HG02938 (cell line): ENCODE data around the gene MLLT3.
A peak's percentile ranks its signal among the peaks of the same experiment; 100 is the strongest.

Experiments
- ATAC-seq: cut with Tn5 transposase; IDR thresholded peaks from one replicate; pipeline ENCODE4 v1.9.1; 2021; ENCODE audit warnings: mild to moderate bottlenecking, moderate library complexity; ENCODE audit not compliant: unreplicated experiment

MLLT3 gene

GRCh38 chr9:20395651-20396050 is 226.6 kb downstream of the MLLT3 start:
- ATAC-seq, result no peak

DNA sequence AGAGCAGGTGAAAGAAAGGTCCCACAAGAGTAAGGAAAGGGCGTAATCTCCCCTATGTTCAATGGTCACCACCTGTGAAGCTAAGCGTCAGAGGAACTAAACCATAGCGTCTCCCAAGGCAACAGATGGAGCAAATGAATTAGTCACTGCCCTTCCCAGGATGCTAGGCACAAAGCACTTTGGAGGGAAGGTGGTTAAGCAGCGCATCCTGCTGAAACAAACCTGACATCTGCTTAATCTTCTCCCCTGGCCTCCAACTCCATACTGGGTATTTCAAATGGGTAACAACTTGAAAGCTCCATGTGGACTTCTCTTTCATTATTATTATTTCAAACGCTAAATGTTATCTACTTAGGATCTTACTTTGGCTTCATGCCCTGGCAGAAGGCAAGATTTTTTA is 227.3 kb downstream of the MLLT3 start:
- no peak for ATAC-seq

DNA sequence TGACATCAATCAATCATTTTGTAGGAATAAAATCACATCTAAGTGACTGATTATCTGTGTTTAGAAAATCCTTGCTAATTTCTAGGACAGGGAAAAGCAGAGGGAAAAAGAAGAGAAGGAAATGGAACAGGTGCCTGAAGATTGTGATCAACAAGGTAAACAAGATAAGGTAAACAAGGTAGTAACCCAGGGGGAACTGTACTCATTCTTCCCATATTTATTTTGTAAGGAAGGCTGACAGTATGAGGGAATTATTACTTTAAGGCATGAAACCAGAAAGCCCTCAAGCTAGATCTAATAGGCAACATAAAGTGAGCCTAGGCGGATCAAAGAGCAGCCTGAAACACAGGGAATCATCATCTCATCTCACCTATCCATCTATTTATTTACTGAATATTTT is 231.1 kb downstream of the MLLT3 start:
- ATAC-seq, result no peak

DNA sequence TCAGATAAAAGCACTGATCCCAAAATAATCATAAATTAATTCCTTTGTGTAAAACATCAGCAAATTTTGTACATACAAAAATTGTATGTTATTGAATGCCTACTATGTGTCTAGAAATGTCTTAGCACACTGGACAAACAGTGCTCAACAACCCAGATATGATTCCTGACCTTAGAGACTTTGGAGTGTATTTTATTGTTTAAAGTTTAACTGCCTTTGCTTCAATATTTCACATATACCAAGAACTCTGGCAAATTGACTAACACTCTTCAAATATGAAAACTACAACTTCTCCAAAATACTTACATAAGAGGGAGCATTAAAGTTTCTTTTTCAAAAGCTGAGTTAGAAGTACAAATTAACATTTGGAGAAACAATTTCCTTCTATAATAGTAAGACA is 231.9 kb downstream of the MLLT3 start:
- ATAC-seq, result no peak

DNA sequence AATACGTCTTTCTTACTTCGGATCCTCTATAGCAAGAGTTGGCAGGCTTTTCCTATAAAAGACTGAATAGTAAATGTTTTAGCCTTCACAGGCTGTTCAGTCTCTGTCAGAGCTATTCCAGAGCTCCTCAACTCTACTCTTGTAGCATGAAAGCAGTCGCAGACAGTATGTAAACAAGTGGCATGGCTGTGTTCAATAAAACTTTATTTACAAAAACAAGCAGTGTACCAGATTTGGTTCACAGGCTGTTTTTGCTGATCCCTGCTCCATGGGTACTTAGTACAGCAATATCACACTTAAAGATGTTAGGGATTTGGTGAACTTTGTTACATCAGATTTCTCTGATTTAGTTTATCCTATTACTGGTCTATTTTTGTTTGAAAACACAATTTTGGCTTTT is 235.2 kb downstream of the MLLT3 start:
- no peak for ATAC-seq

GRCh38 chr9:20384642-20385041 is 237.7 kb downstream of the MLLT3 start:
- no peak for ATAC-seq

DNA sequence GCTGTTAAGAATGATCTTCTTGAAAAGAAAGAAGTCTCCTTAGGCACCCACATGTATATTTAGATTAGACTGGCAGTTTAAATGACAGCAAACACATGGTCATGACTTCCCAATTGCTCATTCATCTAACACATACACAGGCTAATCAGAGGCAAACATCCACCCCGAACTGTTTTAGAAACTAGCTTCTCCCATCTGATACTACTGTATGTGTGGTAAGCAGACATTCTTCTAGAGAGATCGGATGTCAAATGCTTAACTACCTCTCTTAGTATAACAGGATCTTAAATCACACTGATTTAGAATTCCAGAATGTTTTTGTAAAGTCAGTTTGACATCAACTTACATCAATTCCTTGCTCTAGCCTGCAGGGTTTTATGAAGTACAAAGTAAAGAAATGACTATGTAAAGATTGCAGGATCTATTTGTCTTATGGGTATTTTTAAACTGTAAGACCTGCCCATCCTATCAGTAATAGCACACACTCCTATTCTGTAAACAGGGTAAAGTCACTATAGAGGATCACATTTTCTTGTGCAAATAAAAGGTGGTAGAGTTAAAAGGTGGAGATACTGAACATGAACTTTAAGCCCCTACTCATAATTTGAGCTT is 239.7 kb downstream of the MLLT3 start:
- no peak for ATAC-seq

DNA sequence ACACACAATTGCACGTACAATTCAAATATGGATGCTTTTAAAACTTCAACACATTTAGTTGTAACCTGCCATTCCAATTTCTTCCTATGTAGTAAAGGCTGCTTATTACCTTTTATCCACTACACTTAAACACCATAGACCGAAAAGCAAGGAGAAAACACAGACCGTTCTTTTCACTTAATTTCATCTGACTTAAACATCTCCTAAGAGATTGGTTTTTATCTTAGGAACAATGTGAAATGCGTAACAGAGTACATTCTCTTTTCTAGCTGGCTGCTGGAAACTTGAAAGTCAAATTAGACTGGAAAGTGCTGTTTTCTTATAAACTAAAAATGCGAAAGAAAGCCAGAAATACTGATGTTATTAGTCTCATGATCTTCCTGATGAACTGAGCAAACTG is 241.8 kb downstream of the MLLT3 start:
- ATAC-seq, result no peak

DNA sequence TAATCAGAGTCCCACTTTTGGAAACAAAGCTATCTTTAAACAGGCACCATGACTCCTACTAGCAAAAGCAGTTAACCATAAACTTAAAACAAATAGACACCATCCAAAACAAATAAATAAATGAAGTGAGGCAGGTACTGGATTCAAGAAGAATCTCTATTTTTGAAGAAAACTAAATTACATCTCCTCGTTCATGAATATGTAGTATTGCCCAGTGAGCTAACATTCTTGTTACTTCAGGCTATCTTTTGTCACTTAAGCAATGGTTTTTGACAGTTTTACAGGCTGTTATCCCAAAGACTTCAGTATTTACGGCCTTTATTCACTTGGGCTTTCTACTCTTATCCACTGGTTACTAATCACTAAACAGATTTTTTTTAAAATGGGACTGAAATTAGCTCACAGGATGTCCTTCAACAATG is 242.5 kb downstream of the MLLT3 start:
- no peak for ATAC-seq

DNA sequence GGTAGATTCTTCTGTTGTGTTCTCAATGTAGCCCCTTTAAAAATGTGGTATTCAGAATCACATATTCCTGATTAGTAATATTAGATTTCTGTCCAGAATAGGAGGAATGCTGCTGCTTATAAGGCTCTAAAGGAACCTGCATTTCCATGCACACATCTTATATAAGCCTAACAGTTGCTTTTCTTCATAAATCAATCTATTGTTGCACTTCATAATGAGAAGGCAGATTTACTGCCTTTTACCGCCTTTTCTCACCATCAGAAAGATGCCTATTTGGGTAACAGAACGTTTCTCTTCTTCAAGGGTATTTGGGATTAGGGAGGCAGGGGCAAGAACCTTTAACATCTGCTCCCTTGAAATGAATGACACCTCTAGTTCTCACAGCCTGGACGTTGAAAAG is 243.4 kb downstream of the MLLT3 start:
- ATAC-seq, result no peak

DNA sequence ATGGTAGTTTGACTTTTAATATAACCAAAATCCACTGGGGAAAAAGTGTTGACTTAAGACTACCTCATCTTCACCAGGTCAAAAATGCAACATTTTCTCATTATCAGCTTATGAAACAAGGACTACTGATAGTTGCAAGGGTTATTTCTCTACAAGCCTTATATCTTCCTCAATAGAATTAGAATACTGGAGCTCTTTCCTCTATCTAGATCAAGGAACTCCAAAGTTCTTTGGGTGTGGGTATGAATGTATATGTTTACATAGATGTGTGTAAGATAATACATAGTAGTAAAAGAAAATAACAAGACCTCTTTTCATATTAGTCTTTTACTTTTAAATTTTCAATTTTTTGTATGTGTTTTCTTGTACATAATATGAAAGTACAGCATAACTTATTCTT is 244.5 kb downstream of the MLLT3 start:
- ATAC-seq, result no peak

DNA sequence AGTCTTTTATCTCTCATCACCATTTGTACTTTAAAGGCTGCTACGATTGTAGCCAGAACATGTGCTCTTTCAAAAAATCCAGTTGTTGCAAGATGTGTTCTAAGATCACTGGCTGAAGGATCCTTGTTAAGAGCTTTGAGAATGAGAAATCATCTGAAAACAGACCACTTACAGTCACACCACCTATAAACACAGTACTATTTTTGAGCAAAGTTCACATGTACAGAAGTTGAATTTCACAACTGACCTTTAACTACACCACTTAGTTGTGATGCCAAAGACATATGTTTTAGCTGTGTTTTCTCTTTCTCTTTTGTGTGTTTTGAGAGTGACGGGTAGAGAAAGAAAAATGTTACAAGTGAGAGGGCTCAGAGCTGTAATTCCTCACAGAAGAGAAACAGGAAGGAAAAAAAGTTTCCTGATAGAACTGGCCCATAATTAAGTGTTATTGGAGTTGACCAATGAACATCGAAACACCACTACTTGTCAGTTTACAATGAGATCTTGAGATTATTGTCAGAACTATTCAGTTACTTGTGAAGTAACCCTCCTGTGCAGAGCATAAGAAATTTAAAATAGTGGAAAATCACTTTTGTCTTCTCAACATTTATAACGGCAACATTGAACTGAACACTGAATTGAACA is 245.4 kb downstream of the MLLT3 start:
- ATAC-seq, result peak; percentile 46

GRCh38 chr9:20376042-20376441 is 246.3 kb downstream of the MLLT3 start:
- no peak for ATAC-seq

- ATAC-seq, result no peak
Observed at GRCh38 chr9:20373263-20373662, 249.0 kb downstream of the MLLT3 start.

DNA sequence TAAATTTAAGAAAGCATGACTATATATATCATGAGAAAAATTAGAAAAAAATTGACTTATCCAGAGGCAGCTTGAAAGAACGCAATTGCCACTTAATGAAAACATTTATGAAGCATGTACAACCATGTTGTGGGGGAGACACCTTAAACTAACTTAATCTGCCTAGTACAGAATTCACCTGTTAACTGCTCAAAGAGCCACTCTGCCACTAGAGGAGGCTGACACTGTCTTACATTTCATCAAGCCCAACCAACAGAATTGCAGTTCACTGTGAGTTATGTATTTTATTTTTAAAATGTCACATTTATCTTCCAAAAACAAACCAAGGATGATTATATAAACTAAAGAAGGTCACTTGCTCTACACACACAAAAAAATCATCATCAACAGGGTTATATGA is 252.9 kb downstream of the MLLT3 start:
- ATAC-seq, result no peak

- no peak for ATAC-seq
Observed at GRCh38 chr9:20367855-20368254, 254.4 kb downstream of the MLLT3 start.

GRCh38 chr9:20364959-20365358 is 257.3 kb downstream of the MLLT3 start:
- ATAC-seq, result no peak

GRCh38 chr9:20363233-20363632 is 259.1 kb downstream of the MLLT3 start:
- no peak for ATAC-seq

- ATAC-seq, result no peak
Observed at GRCh38 chr9:20361656-20362570, 260.4 kb downstream of the MLLT3 start.

- no peak for ATAC-seq
Observed at GRCh38 chr9:20361229-20361628, 261.1 kb downstream of the MLLT3 start.

- no peak for ATAC-seq
Observed at GRCh38 chr9:20358207-20358606, 264.1 kb downstream of the MLLT3 start.

GRCh38 chr9:20357037-20357432 is 265.3 kb downstream of the MLLT3 start:
- ATAC-seq, result no peak
